NCI-H82 (cell line): ENCODE data around the gene KDM6A.
"Not testable (repeated sequence)": the region's sequence is repeated elsewhere in the genome, so short reads cannot be mapped to it uniquely, and the experiment has no call there.

Source experiments
- DNase-seq: peaks from one replicate; lab custom pipeline; 2025; lab: John Stamatoyannopoulos, UW

The KDM6A gene

GRCh38 chrX:44927398-44927797, 54.4 kb downstream of the KDM6A start:
- DNase-seq = no peak

GRCh38 chrX:44931441-44931973, 58.5 kb downstream of the KDM6A start:
- no peak for DNase-seq

GRCh38 chrX:44935172-44935571, 62.2 kb downstream of the KDM6A start:
- DNase-seq = no peak

- no peak for DNase-seq
Measured at GRCh38 chrX:44935640-44936039, 62.7 kb downstream of the KDM6A start.

- no peak for DNase-seq
Measured at GRCh38 chrX:44937606-44938005, 64.6 kb downstream of the KDM6A start.

- DNase-seq = no peak
Measured at GRCh38 chrX:44938111-44938510, 65.1 kb downstream of the KDM6A start.

- DNase-seq = not testable (repeated sequence)
Measured at GRCh38 chrX:44940541-44940940, 67.6 kb downstream of the KDM6A start.

GRCh38 chrX:44943007-44943406, 70.0 kb downstream of the KDM6A start:
- no peak for DNase-seq

- no peak for DNase-seq
Measured at GRCh38 chrX:44944894-44945293, 71.9 kb downstream of the KDM6A start.

GRCh38 chrX:44945736-44946135, 72.7 kb downstream of the KDM6A start:
- no peak for DNase-seq

- DNase-seq = no peak
Measured at GRCh38 chrX:44946771-44947170, 73.8 kb downstream of the KDM6A start.

GRCh38 chrX:44947995-44948394, 75.0 kb downstream of the KDM6A start:
- DNase-seq = no peak

GRCh38 chrX:44948406-44948805, 75.4 kb downstream of the KDM6A start:
- DNase-seq = no peak

GRCh38 chrX:44949125-44949524, 76.1 kb downstream of the KDM6A start:
- no peak for DNase-seq

GRCh38 chrX:44950471-44951366, 77.7 kb downstream of the KDM6A start:
- DNase-seq = not testable (repeated sequence)

- no peak for DNase-seq
Measured at GRCh38 chrX:44951572-44952067, 78.6 kb downstream of the KDM6A start.

- no peak for DNase-seq
Measured at GRCh38 chrX:44952329-44953027, 79.5 kb downstream of the KDM6A start.

GRCh38 chrX:44953734-44954502, 80.9 kb downstream of the KDM6A start:
- DNase-seq = no peak

- DNase-seq = no peak
Measured at GRCh38 chrX:44954562-44954961, 81.6 kb downstream of the KDM6A start.

GRCh38 chrX:44957848-44958247, 84.9 kb downstream of the KDM6A start:
- DNase-seq = no peak

GRCh38 chrX:44958480-44958879, 85.5 kb downstream of the KDM6A start:
- DNase-seq = no peak
